DOHH2 (cell line): Measurements from ENCODE around the gene OBP2B.
"Not testable (repeated sequence)": the region's sequence is repeated elsewhere in the genome, so short reads cannot be mapped to it uniquely, and the experiment has no call there.

Experiments used
- H3F3A ChIP-seq: fragments of 200-600 bp; sonication (generic), shearing (Covaris generic); 2 replicates; pipeline ENCODE4 v1.6.0; 2016; ENCODE audit warnings: antibody characterized with exemption, mild to moderate bottlenecking; ENCODE audit not compliant: control insufficient read depth, insufficient read depth
- H3K27ac ChIP-seq: fragments of 200-600 bp; sonication (generic); 2 replicates; pipeline ENCODE4 v1.5.1; 2014; ENCODE audit warnings: low read depth, mild to moderate bottlenecking, low read length, moderate library complexity
- H3K27me3 ChIP-seq: fragments of 200-600 bp; sonication (generic); 2 replicates; pipeline ENCODE4 v1.6.1; 2014; ENCODE audit warnings: mild to moderate bottlenecking, low read length, mixed read lengths; ENCODE audit not compliant: control insufficient read depth
- H3K36me3 ChIP-seq: fragments of 200-600 bp; sonication (generic); 2 replicates; pipeline ENCODE4 v1.6.1; 2014; ENCODE audit warnings: mild to moderate bottlenecking, low read length, moderate library complexity, mixed read lengths; ENCODE audit not compliant: control insufficient read depth
- H3K4me1 ChIP-seq: fragments of 200-600 bp; sonication (generic); 2 replicates; pipeline ENCODE4 v1.6.1; 2014; ENCODE audit warnings: mild to moderate bottlenecking, low read length, mixed read lengths; ENCODE audit not compliant: control insufficient read depth
- H3K4me2 ChIP-seq: fragments of 200-600 bp; sonication (generic); 2 replicates; pipeline ENCODE4 v1.6.0; 2014; ENCODE audit warnings: mild to moderate bottlenecking, low read length, moderate library complexity
- H3K4me3 ChIP-seq: fragments of 200-600 bp; sonication (generic); 2 replicates; pipeline ENCODE4 v1.5.1; 2014; ENCODE audit warnings: mild to moderate bottlenecking, low read length, mixed read lengths
- H3K79me2 ChIP-seq: fragments of 200-600 bp; sonication (generic); 2 replicates; pipeline ENCODE4 v1.6.1; 2014; ENCODE audit warnings: mild to moderate bottlenecking, low read length, mixed read lengths; ENCODE audit not compliant: control insufficient read depth
- H3K9me2 ChIP-seq: fragments of 200-600 bp; sonication (generic); replicated peaks from 2 replicates; pipeline ENCODE4 v1.6.1; 2014; ENCODE audit warnings: mild to moderate bottlenecking, low read length, mixed read lengths; ENCODE audit not compliant: control insufficient read depth
- H3K9me3 ChIP-seq: fragments of 200-600 bp; sonication (generic); 2 replicates; pipeline ENCODE4 v1.6.1; 2014; ENCODE audit warnings: antibody characterized with exemption, low read length, mixed read lengths; ENCODE audit not compliant: control insufficient read depth, insufficient read depth
- H4K20me1 ChIP-seq: fragments of 200-600 bp; sonication (generic); 2 replicates; pipeline ENCODE4 v1.6.0; 2014; ENCODE audit warnings: low read depth, mild to moderate bottlenecking, antibody characterized with exemption, low read length, moderate library complexity; ENCODE audit not compliant: control insufficient read depth, insufficient read depth
- EZH2phosphoT487 ChIP-seq: fragments of 200-600 bp; sonication (generic); IDR thresholded peaks from 2 replicates; pipeline ENCODE4 v1.6.1; 2017; ENCODE audit warnings: borderline replicate concordance, mild to moderate bottlenecking, antibody characterized with exemption, low read length, moderate library complexity, mixed read lengths
- TF ChIP-seq, protein P1 (sequence below): fragments of 200-600 bp; sonication (generic); IDR thresholded peaks from one replicate; pipeline ENCODE4 v1.5.1; 2014; ENCODE audit warnings: antibody characterized with exemption, mild to moderate bottlenecking, low read depth, low read length; ENCODE audit not compliant: poor library complexity, severe bottlenecking

The OBP2B gene

DNA sequence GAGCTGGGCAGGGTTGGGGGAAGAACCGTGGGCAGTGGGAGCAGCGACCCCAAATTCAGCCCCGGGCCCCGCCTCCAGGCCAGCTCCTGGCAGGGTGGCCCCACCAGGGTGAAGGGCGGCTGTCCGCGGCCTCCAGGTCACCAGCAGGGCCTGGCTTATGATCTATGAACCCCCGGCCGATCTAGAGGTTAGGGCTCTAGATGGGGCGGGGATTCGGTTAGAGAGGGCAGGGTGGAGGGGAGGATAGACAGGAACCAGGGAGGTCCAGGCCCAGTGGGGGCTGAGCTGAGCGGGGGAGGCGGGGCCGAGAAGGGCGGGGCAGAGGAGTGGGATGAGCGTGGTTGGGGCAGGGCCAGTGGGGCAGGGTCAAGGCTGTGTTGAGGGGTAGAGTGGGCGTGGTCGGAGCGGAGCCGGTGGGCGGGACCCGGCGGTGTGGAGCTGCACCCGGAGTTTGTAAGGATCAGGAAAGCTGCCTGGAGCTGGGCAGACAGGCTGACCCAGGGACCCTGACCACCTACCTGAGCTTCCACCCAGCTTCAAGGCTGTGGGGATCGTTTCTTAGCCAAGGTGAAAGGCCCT is 29.3 kb upstream of the OBP2B start:
- Histone ChIP-seq H3K9me3 (no peaks in the 10 kb centered on the region), H3K4me1 (peaks cover 7% of the 10 kb centered on the region), H3F3A (no peaks in the 10 kb centered on the region), H3K27me3 (no peaks in the 10 kb centered on the region), H3K9me2 (no peaks in the 10 kb centered on the region), H4K20me1 (no peaks in the 10 kb centered on the region), H3K36me3 (no peaks in the 10 kb centered on the region), H3K4me2 (peak overlapping the region; percentile 68), H3K79me2 (no peaks in the 10 kb centered on the region), H3K4me3 (peak overlapping the region; percentile 50), H3K27ac (no peak overlapping the region)
- TF ChIP-seq, protein P1, sequence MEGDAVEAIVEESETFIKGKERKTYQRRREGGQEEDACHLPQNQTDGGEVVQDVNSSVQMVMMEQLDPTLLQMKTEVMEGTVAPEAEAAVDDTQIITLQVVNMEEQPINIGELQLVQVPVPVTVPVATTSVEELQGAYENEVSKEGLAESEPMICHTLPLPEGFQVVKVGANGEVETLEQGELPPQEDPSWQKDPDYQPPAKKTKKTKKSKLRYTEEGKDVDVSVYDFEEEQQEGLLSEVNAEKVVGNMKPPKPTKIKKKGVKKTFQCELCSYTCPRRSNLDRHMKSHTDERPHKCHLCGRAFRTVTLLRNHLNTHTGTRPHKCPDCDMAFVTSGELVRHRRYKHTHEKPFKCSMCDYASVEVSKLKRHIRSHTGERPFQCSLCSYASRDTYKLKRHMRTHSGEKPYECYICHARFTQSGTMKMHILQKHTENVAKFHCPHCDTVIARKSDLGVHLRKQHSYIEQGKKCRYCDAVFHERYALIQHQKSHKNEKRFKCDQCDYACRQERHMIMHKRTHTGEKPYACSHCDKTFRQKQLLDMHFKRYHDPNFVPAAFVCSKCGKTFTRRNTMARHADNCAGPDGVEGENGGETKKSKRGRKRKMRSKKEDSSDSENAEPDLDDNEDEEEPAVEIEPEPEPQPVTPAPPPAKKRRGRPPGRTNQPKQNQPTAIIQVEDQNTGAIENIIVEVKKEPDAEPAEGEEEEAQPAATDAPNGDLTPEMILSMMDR, result no peak
- TF ChIP-seq EZH2phosphoT487, result no peak

DNA sequence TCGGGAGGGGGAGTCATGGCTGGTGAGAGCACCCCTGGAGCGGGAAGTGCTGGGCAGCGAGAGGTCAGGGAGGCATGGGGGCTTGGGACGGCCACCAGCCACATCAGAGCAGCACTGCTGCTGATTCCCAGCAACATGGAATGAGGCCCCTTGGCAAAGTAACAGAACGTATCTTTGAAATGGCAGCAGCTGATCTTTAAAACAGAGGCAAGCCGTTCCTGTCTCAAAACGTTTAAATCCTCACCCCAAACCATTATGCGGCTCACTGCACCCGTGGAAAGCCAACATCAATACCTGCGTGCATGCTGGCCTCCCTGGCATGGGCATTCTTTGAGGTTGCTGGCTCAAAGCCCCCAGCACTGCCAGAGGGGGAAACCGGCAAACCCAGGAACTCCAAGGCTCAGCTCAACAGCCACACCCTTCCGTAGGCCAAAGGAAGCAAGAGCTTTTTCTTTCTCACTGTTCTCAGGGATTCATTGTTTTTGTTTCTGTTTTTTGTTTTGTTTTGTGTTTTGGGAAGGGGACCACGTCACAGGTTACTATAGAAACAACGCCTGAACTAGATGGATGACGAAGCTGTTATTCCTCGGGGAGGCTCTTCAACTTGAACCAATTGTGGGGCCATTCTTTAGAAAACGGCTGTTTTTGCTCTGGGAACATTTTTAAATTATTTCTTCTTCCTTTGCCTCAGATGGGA is 28.1 kb upstream of the OBP2B start:
- TF ChIP-seq, protein P1, result no peak
- TF ChIP-seq EZH2phosphoT487, result no peak
- no peak overlapping the region for H3K4me2 ChIP-seq
- H3F3A ChIP-seq, result no peaks in the 10 kb centered on the region
- H3K27me3 ChIP-seq, result no peaks in the 10 kb centered on the region
- no peaks in the 10 kb centered on the region for H3K79me2 ChIP-seq
- peaks cover 7% of the 10 kb centered on the region for H3K4me1 ChIP-seq
- no peaks in the 10 kb centered on the region for H4K20me1 ChIP-seq
- no peaks in the 10 kb centered on the region for H3K9me3 ChIP-seq
- no peak overlapping the region for H3K4me3 ChIP-seq
- no peaks in the 10 kb centered on the region for H3K36me3 ChIP-seq
- no peaks in the 10 kb centered on the region for H3K9me2 ChIP-seq
- H3K27ac ChIP-seq, result no peak overlapping the region

GRCh38 chr9:133236291-133237034 is 27.4 kb upstream of the OBP2B start:
- not testable (repeated sequence) for H3K9me2 ChIP-seq, H3K4me1 ChIP-seq, H3K4me3 ChIP-seq, H3K27ac ChIP-seq, H4K20me1 ChIP-seq, H3K27me3 ChIP-seq, H3K36me3 ChIP-seq, H3K9me3 ChIP-seq, H3K79me2 ChIP-seq, H3K4me2 ChIP-seq, H3F3A ChIP-seq
